Measurements from ENCODE around the gene PLA2G4C. TPM values are rescaled to one million over a fixed set of nuclear protein-coding genes. Genes with fewer than 3 reads are reported as not detected.
"Not testable (repeated sequence)": the region's sequence is repeated elsewhere in the genome, so short reads cannot be mapped to it uniquely, and the experiment has no call there.

PLA2G4C gene
- total RNA-seq, 4 donors from 2014 or later = 25.7 to 61.1 (median 51.1) TPM

DNA sequence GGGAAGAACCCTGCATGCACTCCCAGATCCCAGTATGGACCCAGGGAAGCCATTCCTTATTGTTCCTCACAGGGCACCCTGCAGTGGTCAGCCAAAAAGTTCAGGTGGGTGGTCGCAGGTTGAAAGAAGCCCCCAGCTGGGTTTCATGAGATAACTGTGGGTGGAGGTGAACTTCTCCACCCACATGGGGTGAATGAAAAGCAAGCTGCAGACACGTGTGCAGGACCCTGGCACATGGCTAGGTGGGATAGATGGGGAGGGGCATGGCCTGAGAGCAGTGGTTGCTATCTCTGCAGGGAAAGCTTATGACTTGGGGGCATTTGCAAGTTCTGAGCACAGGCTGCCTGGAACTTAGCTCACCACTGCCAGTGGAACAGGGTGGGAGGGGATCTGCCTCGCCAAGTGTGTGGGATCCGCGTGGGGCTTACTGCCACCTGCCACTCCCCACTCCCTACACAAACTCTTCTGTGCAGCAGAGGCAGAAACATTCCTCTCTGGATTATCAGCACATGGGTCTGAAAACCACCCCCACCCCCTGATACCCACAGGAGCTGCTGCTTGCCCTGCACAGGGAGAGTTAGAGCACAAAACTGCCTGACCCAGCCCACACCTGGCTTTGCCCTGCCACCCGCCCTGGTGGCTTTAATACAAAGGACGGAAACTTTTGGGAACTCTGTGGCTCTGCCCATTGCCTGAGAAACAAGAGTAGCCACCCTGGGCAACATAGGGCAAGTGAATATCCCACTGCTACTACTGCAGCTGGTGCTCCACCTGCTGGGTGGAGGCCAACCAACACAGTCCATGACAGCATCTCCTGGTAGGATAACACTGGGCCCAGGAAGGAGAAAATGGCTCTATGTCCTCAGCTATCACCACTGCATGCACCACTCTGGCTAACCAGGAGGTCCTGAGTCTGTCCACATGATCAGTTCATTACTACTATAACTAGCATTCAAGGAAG, 24.4 kb downstream of the PLA2G4C start:
- intact Hi-C loops (cut with DNase I; ENCODE audit: low total_unique reads) (no loop called here), in situ Hi-C loops (cut with MboI; ENCODE audit: low sequenced_read_pairs in 4 of 4) (no loop called here)
- no peak overlapping the region for H3K27ac ChIP-seq
- DNase-seq (no peak), ATAC-seq (no peak)
- H3K4me3 ChIP-seq = no peak overlapping the region
- H3K36me3 ChIP-seq = peaks cover 0 to 30% of the 10 kb centered on the region in 2 donors
- H3K27me3 ChIP-seq = no peaks in the 10 kb centered on the region
- peaks cover 0 to 9% of the 10 kb centered on the region in 2 donors for H3K4me1 ChIP-seq
- TF ChIP-seq, protein P1, sequence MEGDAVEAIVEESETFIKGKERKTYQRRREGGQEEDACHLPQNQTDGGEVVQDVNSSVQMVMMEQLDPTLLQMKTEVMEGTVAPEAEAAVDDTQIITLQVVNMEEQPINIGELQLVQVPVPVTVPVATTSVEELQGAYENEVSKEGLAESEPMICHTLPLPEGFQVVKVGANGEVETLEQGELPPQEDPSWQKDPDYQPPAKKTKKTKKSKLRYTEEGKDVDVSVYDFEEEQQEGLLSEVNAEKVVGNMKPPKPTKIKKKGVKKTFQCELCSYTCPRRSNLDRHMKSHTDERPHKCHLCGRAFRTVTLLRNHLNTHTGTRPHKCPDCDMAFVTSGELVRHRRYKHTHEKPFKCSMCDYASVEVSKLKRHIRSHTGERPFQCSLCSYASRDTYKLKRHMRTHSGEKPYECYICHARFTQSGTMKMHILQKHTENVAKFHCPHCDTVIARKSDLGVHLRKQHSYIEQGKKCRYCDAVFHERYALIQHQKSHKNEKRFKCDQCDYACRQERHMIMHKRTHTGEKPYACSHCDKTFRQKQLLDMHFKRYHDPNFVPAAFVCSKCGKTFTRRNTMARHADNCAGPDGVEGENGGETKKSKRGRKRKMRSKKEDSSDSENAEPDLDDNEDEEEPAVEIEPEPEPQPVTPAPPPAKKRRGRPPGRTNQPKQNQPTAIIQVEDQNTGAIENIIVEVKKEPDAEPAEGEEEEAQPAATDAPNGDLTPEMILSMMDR (IDR thresholded peaks at IDR 0.05 in 4 of 5, conservative IDR thresholded peaks at IDR 0.05 in 1 of 5) = no peak
- TF ChIP-seq POLR2A (IDR thresholded peaks at IDR 0.05) = no peak
- no peaks in the 10 kb centered on the region for H3K9me3 ChIP-seq

DNA sequence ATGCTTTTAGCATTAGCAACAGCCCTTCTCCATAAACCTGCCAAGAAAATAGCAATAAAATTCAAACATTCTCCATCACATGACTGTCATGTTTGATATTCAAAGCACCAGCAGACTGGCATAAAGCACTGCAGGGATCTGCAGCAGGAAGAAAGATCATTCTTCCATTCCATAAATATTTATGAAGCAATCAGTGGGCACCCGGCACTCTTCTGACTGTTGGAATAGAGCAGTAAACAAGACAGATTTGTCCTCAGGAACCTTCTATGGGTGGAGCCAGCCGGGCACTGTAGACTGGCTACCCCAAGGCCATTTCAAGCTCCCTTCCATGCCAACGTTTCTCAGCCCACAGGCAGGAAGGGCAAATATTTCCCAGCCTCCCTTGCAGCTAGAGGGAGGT, 25.5 kb downstream of the PLA2G4C start:
- no peak for DNase-seq

DNA sequence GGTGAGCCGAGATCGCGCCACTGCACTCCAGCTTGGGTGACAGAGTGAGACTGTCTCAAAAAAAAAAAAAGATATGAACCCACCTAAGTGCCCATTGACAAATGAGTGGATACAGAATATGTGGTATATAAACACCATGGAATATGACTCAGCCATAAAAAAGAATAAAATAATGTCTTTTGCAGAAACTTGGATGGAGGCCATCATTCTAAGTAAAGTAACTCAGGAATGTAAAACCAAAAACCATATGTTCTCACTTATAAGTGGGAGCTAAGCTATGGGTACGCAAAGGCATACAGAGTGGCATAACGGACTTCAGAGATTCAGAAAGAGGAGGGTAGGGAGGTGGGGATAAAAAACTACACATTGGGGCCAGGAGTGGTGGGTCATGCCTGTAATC, 29.5 kb downstream of the PLA2G4C start:
- DNase-seq = no peak
- H3K27ac ChIP-seq = no peak overlapping the region
- H3K4me1 ChIP-seq = peaks cover 0 to 9% of the 10 kb centered on the region in 2 donors
- H3K9me3 ChIP-seq = no peaks in the 10 kb centered on the region
- intact Hi-C loops (cut with DNase I; ENCODE audit: low total_unique reads) = no loop called here
- ATAC-seq = no peak
- in situ Hi-C loops (cut with MboI; ENCODE audit: low sequenced_read_pairs in 4 of 4) = no loop called here
- TF ChIP-seq, protein P1 (IDR thresholded peaks at IDR 0.05 in 4 of 5, conservative IDR thresholded peaks at IDR 0.05 in 1 of 5) = no peak
- TF ChIP-seq POLR2A (IDR thresholded peaks at IDR 0.05) = no peak
- no peaks in the 10 kb centered on the region for H3K27me3 ChIP-seq
- H3K36me3 ChIP-seq = peaks cover 0 to 17% of the 10 kb centered on the region in 2 donors
- no peak overlapping the region for H3K4me3 ChIP-seq

More for the DNA sequence above, 25.5 kb downstream of the PLA2G4C start:
- ATAC-seq = peak in 1 of 2 donors; percentile 19
- no peak for TF ChIP-seq POLR2A (IDR thresholded peaks at IDR 0.05)
- TF ChIP-seq, protein P1 (IDR thresholded peaks at IDR 0.05 in 4 of 5, conservative IDR thresholded peaks at IDR 0.05 in 1 of 5) = no peak
- H3K4me3 ChIP-seq = no peak overlapping the region
- H3K9me3 ChIP-seq = no peaks in the 10 kb centered on the region
- intact Hi-C loops (cut with DNase I; ENCODE audit: low total_unique reads) (no loop called here), in situ Hi-C loops (cut with MboI; ENCODE audit: low sequenced_read_pairs in 4 of 4) (no loop called here)
- peaks cover 0 to 9% of the 10 kb centered on the region in 2 donors for H3K4me1 ChIP-seq
- H3K36me3 ChIP-seq = peaks cover 0 to 27% of the 10 kb centered on the region in 2 donors
- H3K27ac ChIP-seq = peak overlapping the region in 1 of 4 donors; percentile 7
- no peaks in the 10 kb centered on the region for H3K27me3 ChIP-seq

DNA sequence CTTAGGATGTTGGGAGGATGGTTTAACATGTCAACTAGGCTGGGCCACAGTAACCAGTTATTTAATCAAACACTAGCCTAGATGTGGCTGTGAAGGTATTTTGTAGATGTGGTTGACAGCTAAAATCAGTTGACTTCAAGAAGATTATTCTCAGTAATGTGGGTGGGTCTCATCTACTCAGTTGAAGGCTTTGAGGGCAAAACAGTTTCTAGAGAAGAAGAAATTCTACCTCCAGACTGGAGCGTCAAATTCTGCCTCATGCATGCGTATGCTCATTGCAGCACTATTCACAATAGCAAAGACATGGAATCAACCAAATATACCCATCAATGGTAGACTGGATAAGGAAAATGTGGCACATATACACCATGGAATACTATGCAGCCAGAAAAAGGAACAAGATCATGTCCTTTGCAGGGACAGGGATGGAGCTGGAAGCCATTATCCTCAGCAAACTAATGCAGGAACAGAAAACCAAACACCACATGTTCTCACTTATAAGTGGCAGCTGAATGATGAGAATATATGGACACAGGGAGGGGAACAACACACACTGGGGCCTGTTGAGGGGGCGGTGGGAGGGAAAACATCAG, 40.3 kb downstream of the PLA2G4C start:
- H3K4me1 ChIP-seq; H3K27me3 ChIP-seq; ATAC-seq; in situ Hi-C loops (cut with MboI; ENCODE audit: low sequenced_read_pairs in 4 of 4); intact Hi-C loops (cut with DNase I; ENCODE audit: low total_unique reads); H3K27ac ChIP-seq; H3K9me3 ChIP-seq; H3K4me3 ChIP-seq; DNase-seq: not testable (repeated sequence)
- H3K36me3 ChIP-seq = peaks cover 0 to 61% of the 10 kb centered on the region in 2 donors

DNA sequence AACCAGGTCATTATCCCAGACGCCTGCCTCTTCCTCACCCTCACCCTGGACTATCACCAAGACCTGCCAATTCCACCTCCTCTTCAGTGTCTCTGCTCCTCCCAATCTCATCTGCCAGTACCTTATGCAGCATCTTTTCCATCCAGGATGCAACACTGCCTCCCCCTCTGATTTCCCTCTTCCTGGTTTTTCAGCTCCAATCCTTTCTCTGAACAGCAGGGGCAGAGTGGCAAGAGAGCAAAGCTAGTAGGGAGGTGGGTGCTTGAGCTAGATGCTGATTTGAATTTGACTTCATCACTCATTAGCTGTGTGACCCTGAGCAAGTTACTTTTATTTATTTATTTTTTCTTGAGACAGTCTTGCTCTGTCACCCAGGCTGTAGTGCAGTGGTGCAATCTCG, 41.2 kb downstream of the PLA2G4C start:
- ATAC-seq (no peak), DNase-seq (no peak)
- in situ Hi-C loops (cut with MboI; ENCODE audit: low sequenced_read_pairs in 4 of 4) (no loop called here), intact Hi-C loops (cut with DNase I; ENCODE audit: low total_unique reads) (no loop called here)
- TF ChIP-seq, protein P1 (IDR thresholded peaks at IDR 0.05 in 4 of 5, conservative IDR thresholded peaks at IDR 0.05 in 1 of 5) = no peak
- TF ChIP-seq POLR2A (IDR thresholded peaks at IDR 0.05) = no peak
- Histone ChIP-seq H3K36me3 (peaks cover 0 to 66% of the 10 kb centered on the region in 2 donors), H3K27me3 (no peaks in the 10 kb centered on the region), H3K9me3 (no peaks in the 10 kb centered on the region), H3K4me3 (no peak overlapping the region), H3K27ac (no peak overlapping the region), H3K4me1 (no peaks in the 10 kb centered on the region)

Measured in gastrocnemius medialis (tissue), 4 donors.